H9 (cell line): Measurements from ENCODE around the gene ROR1. TPM values are rescaled to one million over a fixed set of nuclear protein-coding genes. Genes with fewer than 3 reads are reported as not detected.

Source experiments
- DNase-seq: peaks from one replicate; pipeline ENCODE4 v3.0.0-alpha.2; 2017
- H2AFZ ChIP-seq: one replicate; pipeline ENCODE4 v1.6.1; 2013; ENCODE audit warnings: mild to moderate bottlenecking, low read length, control low read depth, moderate library complexity
- H2AK5ac ChIP-seq: 2 replicates; pipeline ENCODE4 v1.6.1; 2013; ENCODE audit warnings: low read length, control low read depth, mixed read lengths; ENCODE audit not compliant: insufficient read length
- H2BK120ac ChIP-seq: one replicate; pipeline ENCODE4 v1.6.1; 2013; ENCODE audit warnings: low read depth, mild to moderate bottlenecking, low read length, control low read depth, inconsistent platforms; ENCODE audit not compliant: poor library complexity, severe bottlenecking
- H2BK12ac ChIP-seq: 2 replicates; pipeline ENCODE4 v1.6.1; 2013; ENCODE audit warnings: low read length, control low read depth, mixed read lengths, low read depth; ENCODE audit not compliant: insufficient read length
- H2BK15ac ChIP-seq: 2 replicates; pipeline ENCODE4 v1.6.1; 2013; ENCODE audit warnings: low read depth, low read length, control low read depth
- H2BK20ac ChIP-seq: one replicate; pipeline ENCODE4 v1.6.1; 2013; ENCODE audit warnings: low read depth, mild to moderate bottlenecking, low read length, control low read depth, inconsistent platforms; ENCODE audit not compliant: poor library complexity, severe bottlenecking
- H2BK5ac ChIP-seq: 2 replicates; pipeline ENCODE4 v1.6.1; 2013; ENCODE audit warnings: low read length, control low read depth, mixed read lengths; ENCODE audit not compliant: insufficient read length
- H3K14ac ChIP-seq: 2 replicates; pipeline ENCODE4 v1.6.1; 2013; ENCODE audit warnings: low read length, control low read depth; ENCODE audit not compliant: insufficient read depth
- H3K18ac ChIP-seq: 2 replicates; pipeline ENCODE4 v1.6.1; 2013; ENCODE audit warnings: low read depth, mild to moderate bottlenecking, mixed read lengths, low read length, control low read depth; ENCODE audit not compliant: insufficient read length
- H3K23ac ChIP-seq: 2 replicates; pipeline ENCODE4 v1.6.1; 2013; ENCODE audit warnings: low read length, control low read depth, mixed read lengths, low read depth; ENCODE audit not compliant: insufficient read length
- H3K23me2 ChIP-seq: 2 replicates; pipeline ENCODE4 v1.6.1; 2013; ENCODE audit warnings: low read depth, mild to moderate bottlenecking, mixed read lengths, low read length, control low read depth; ENCODE audit not compliant: insufficient read length, poor library complexity, severe bottlenecking
- H3K27ac ChIP-seq: 2 replicates; pipeline ENCODE4 v1.5.1; 2013; ENCODE audit warnings: low read length, control low read depth, mixed read lengths, low read depth; ENCODE audit not compliant: insufficient read length
- H3K27me3 ChIP-seq: 2 replicates; pipeline ENCODE4 v1.6.1; 2013; ENCODE audit warnings: low read length, control low read depth, inconsistent platforms; ENCODE audit not compliant: insufficient read depth
- H3K4ac ChIP-seq: 2 replicates; pipeline ENCODE4 v1.6.1; 2013; ENCODE audit warnings: low read depth, mild to moderate bottlenecking, control low read depth, inconsistent platforms, low read length, moderate library complexity
- H3K4me1 ChIP-seq: 2 replicates; pipeline ENCODE4 v1.6.1; 2013; ENCODE audit warnings: low read length, control low read depth, inconsistent platforms; ENCODE audit not compliant: insufficient read depth
- H3K4me2 ChIP-seq: 2 replicates; pipeline ENCODE4 v1.6.1; 2013; ENCODE audit warnings: low read length, control low read depth, mixed read lengths; ENCODE audit not compliant: insufficient read length, insufficient read depth
- H3K56ac ChIP-seq: 2 replicates; pipeline ENCODE4 v1.6.1; 2013; ENCODE audit warnings: low read depth, mild to moderate bottlenecking, mixed read lengths, low read length, control low read depth; ENCODE audit not compliant: insufficient read length
- H3K79me1 ChIP-seq: 2 replicates; pipeline ENCODE4 v1.6.1; 2013; ENCODE audit warnings: low read depth, mild to moderate bottlenecking, moderate library complexity, low read length, control low read depth, inconsistent platforms; ENCODE audit not compliant: insufficient read depth, poor library complexity, severe bottlenecking
- H3K79me2 ChIP-seq: 2 replicates; pipeline ENCODE4 v1.6.1; 2013; ENCODE audit warnings: low read length, control low read depth, inconsistent platforms; ENCODE audit not compliant: insufficient read depth
- H3K9ac ChIP-seq: 2 replicates; pipeline ENCODE4 v1.6.1; 2013; ENCODE audit warnings: low read length, control low read depth, mixed read lengths; ENCODE audit not compliant: insufficient read length; ENCODE audit errors: extremely low read depth
- H3K9me3 ChIP-seq: one replicate; pipeline ENCODE4 v1.6.1; 2013; ENCODE audit warnings: low read depth, low read length, inconsistent platforms; ENCODE audit not compliant: control insufficient read depth
- H3T11ph ChIP-seq: one replicate; pipeline ENCODE4 v1.6.1; 2013; ENCODE audit warnings: mild to moderate bottlenecking, low read length, control low read depth, inconsistent platforms
- H4K20me1 ChIP-seq: one replicate; pipeline ENCODE4 v1.6.1; 2013; ENCODE audit not compliant: control insufficient read depth, insufficient read length, insufficient read depth
- H4K5ac ChIP-seq: 2 replicates; pipeline ENCODE4 v1.6.1; 2013; ENCODE audit warnings: low read depth, mild to moderate bottlenecking, mixed read lengths, low read length, control low read depth; ENCODE audit not compliant: insufficient read length
- H4K8ac ChIP-seq: replicated peaks from 2 replicates; pipeline ENCODE4 v1.6.1; 2013; ENCODE audit warnings: low read length, control low read depth, mixed read lengths, low read depth; ENCODE audit not compliant: insufficient read length
- H4K91ac ChIP-seq: 2 replicates; pipeline ENCODE4 v1.6.1; 2013; ENCODE audit warnings: low read depth, mild to moderate bottlenecking, moderate library complexity, mixed read lengths, low read length, control low read depth; ENCODE audit not compliant: insufficient read length
- H3K27ac Mint-ChIP-seq, 3 experiments: 2 replicates in 2 of 3; 3 replicates in 1 of 3; pipeline ENCODE4 v1.8.0; 2020 to 2021; ENCODE audit warnings: mixed read lengths in 3 of 3, mild to moderate bottlenecking in 1 of 3, moderate library complexity in 1 of 3
- H3K27me3 Mint-ChIP-seq: 2 replicates; pipeline ENCODE4 v1.8.0; 2021; ENCODE audit warnings: low read depth, mild to moderate bottlenecking, moderate library complexity, mixed read lengths
- H3K36me3 Mint-ChIP-seq, 3 experiments: 2 replicates in 2 of 3; 3 replicates in 1 of 3; pipeline ENCODE4 v1.8.0; 2020 to 2021; ENCODE audit warnings: low read depth in 3 of 3, mixed read lengths in 3 of 3; ENCODE audit not compliant: insufficient read depth in 1 of 3
- H3K4me1 Mint-ChIP-seq, 2 experiments: 2 replicates each; pipeline ENCODE4 v1.8.0; 2020; ENCODE audit warnings: mixed read lengths in 2 of 2
- H3K4me3 Mint-ChIP-seq, 2 experiments: 2 replicates in 1 of 2; 3 replicates in 1 of 2; pipeline ENCODE4 v1.8.0; 2020 to 2021; ENCODE audit warnings: mild to moderate bottlenecking in 2 of 2, mixed read lengths in 2 of 2, moderate library complexity in 1 of 2
- H3K9me3 Mint-ChIP-seq, 2 experiments: 2 replicates in 1 of 2; 3 replicates in 1 of 2; pipeline ENCODE4 v1.8.0; 2020; ENCODE audit warnings: mild to moderate bottlenecking in 2 of 2, mixed read lengths in 2 of 2, moderate library complexity in 1 of 2
- WGBS: extraction: QIAGEN DNeasy Blood & Tissue Kit; methylation state at CpG from one replicate; pipeline ENCODE4 v1.1.7; 2013; ENCODE audit warnings: missing lambda C conversion rate, low lambda C conversion rate, mixed read lengths; ENCODE audit not compliant: insufficient read length; ENCODE audit errors: extremely low coverage; 5-methylcytosine and 5-hydroxymethylcytosine counted together
- total RNA-seq: library from RNA; stranded (reverse); gene quantifications from 2 replicates; pipeline ENCODE4 v1.2.1, GENCODE V29; 2021
- TF ChIP-seq, protein P1 (sequence below): fragments of 200-600 bp; sonication (generic); conservative IDR thresholded peaks from 3 replicates; pipeline ENCODE4 v1.8.0; 2021; ENCODE audit warnings: antibody characterized with exemption, mild to moderate bottlenecking

Gene ROR1
- total RNA-seq, 1 experiment from 2014 or later: 75.9 TPM

DNA sequence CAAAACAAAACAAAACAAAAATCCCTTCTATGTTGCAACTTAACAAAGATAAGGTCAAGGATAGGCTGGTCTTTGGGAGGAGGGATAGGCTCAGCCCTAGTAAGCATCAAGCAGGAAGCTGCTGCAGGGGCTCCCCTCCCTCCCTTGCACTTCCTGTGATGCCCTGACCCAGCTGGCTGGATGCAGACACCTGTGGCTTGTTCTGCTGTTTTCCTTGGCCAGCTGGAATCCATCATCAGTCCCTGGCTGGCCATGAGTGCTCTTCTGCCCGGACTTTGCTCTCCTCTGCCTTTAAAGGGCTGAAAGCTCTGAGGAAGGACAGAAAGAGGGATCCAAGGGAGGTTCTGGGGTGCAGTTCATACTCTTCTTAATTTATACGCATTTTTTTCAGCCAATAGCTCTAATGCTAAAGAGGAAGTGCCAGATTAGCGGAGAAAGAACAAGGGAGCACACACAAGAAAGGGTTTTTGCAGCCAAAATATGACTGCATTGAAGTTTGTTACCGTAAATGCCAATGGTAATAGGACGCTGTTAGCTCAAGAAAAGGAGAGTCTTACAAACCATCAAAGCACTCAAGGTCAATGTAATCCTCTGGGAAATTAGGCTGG, 409.7 kb downstream of the ROR1 start:
- Histone ChIP-seq H3K4me2 (no peak overlapping the region), H3K27me3 (no peaks in the 10 kb centered on the region), H3K23me2 (no peaks in the 10 kb centered on the region), H2BK120ac (no peak overlapping the region), H3K23ac (no peak overlapping the region), H3K9ac (no peak overlapping the region), H2AFZ (no peak overlapping the region), H2BK15ac (no peak overlapping the region), H2BK5ac (no peak overlapping the region), H4K91ac (no peak overlapping the region), H4K5ac (no peak overlapping the region), H3K14ac (no peak overlapping the region), H3K27ac (no peak overlapping the region), H3K9me3 (no peaks in the 10 kb centered on the region), H2BK20ac (no peak overlapping the region), H4K8ac (no peak overlapping the region), H3T11ph (no peak overlapping the region), H2BK12ac (no peak overlapping the region), H3K56ac (no peak overlapping the region), H3K4me1 (no peaks in the 10 kb centered on the region), H3K79me2 (no peaks in the 10 kb centered on the region), H2AK5ac (no peak overlapping the region), H3K79me1 (no peaks in the 10 kb centered on the region), H3K18ac (no peak overlapping the region), H3K4ac (no peak overlapping the region), H4K20me1 (no peaks in the 10 kb centered on the region)
- Mint-ChIP-seq H3K36me3 (peaks cover 2 to 7% (median 4%) of the 10 kb centered on the region in 3 experiments; a peak in 6 of 7 replicates), H3K9me3 (no peaks in the 10 kb centered on the region), H3K4me1 (peaks cover 4 to 15% of the 10 kb centered on the region in 2 experiments), H3K27ac (peak overlapping the region in 1 of 3 experiments; percentile 90; a peak in 2 of 7 replicates), H3K27me3 (peaks cover 2% of the 10 kb centered on the region; the same call in 1 of the 2 replicates), H3K4me3 (no peak overlapping the region)
- peak; percentile 59 for DNase-seq
- WGBS: no CpG with 5 or more reads among the region's 5 CpGs
- TF ChIP-seq, protein P1, sequence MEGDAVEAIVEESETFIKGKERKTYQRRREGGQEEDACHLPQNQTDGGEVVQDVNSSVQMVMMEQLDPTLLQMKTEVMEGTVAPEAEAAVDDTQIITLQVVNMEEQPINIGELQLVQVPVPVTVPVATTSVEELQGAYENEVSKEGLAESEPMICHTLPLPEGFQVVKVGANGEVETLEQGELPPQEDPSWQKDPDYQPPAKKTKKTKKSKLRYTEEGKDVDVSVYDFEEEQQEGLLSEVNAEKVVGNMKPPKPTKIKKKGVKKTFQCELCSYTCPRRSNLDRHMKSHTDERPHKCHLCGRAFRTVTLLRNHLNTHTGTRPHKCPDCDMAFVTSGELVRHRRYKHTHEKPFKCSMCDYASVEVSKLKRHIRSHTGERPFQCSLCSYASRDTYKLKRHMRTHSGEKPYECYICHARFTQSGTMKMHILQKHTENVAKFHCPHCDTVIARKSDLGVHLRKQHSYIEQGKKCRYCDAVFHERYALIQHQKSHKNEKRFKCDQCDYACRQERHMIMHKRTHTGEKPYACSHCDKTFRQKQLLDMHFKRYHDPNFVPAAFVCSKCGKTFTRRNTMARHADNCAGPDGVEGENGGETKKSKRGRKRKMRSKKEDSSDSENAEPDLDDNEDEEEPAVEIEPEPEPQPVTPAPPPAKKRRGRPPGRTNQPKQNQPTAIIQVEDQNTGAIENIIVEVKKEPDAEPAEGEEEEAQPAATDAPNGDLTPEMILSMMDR: no peak
